GM19240 (cell line): ENCODE data around the gene SLC23A1.
"Not testable (repeated sequence)": the region's sequence is repeated elsewhere in the genome, so short reads cannot be mapped to it uniquely, and the experiment has no call there.

Experiments
- DNase-seq: peaks from one replicate; pipeline ENCODE4 v3.0.0; 2011; ENCODE audit warnings: low spot score; ENCODE audit not compliant: insufficient read length

SLC23A1 gene

GRCh38 chr5:139390639-139391569 lies 7.8 kb upstream of the SLC23A1 start:
- no peak for DNase-seq

DNA sequence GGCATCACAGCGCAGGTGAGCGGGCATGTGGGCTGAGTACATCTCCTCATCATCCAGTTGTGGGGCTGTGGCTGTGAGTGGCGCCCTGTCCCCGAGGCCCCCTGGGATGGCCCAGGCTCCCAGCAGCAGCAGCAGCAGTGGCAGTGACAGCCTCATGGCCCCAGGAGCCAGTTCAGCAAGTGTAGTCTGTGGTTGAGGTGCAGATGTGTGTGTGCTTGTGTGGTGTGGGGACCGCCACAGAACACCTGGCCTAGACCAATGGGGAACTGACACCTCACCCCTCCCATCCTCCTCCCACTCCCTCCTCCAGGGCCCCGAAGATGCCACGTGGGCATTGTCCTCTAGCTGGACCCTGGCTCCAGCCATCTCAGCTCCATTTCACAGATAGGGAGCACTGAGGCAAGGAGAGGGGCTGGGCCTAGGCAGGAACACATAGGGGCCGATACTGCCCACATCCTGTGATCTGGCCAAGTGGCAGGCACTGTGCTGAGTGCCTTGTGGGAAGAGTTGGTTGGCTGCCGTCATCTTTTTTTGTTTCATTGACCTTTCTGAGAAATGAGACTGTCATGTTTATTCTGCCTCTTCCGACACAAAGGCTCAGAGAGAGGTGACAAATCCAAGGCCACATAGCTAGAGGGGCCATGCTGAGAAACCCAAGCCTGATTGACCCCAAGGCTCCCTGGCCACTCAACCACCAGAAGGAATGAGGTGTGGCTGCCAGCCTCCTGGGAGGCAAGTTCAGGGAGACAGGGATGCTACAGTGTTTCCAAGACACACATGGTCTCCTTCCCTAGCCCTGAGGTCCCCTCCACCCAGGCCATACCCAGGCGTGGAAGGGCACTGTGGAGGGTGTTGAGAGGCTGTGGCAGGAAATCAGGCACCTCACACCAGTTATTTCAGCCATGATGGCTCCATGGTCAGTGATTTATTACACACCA lies 6.9 kb upstream of the SLC23A1 start, which contains the start of gene MZB1:
Gene MZB1, minus strand, starts transcription at position 213 of the 938 bp plus-strand sequence. Its CDS starts 57 bp downstream, at position 156.
- DNase-seq: peak; percentile 78

DNA sequence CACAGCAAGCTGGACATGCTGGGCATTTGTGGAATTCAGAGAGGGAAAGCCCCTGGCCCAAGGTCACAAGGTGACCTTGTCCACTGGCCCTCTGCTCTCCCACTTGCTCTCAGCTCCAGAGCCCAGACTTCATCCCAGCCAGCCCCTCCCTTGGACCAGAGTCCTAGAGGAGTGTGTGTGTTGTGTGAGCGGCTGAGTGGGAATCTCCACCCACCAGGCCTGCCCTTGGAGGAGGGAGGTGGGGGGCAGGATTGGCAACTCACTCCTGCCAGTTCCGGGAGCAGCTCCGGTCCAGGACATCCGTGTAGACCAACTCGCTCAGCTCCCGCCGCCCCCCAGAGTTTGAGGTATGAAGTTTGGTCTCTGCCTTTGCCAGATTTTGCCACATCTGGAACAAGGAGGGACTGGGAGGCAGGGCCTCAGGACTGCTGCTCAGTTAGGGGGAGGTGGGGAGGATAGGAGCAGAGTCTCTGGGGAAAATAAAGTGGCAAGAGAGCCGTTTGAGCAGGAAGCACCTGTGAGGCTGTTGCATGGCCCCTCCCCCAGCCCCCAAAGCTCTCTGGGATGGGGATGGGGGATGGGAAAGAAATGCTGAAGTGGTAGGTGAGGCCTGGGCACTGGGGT lies 5.2 kb upstream of the SLC23A1 start:
- no peak for DNase-seq

DNA sequence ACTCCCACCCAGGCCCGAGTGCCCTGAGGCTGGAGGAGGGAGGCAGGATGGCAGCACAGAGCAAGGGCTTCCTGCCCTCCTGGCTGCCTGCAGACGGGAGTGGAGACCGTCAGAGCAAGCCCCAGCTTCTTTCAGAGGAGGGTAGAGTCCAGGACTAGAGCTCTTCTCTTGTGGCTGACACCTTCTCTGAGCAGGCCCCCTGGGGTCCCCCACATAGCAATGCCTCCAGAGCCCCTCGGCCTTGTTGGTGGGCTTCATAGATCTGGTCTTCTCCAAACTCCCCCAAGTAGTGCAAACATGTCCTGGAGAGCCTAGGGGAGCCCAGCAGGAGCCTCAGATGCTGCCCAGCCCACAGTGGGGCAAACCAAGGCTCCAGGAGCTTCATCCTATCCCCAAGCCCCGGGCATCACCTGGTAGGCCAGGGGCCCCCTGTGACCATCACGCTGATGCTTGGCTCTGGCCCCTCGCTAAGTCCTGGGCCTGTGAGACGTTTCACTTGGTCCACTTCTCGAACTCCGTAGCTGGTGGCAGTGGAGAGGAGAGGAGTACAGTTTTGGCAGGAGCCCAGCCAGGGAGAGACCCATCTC lies 4.6 kb upstream of the SLC23A1 start:
- no peak for DNase-seq

DNA sequence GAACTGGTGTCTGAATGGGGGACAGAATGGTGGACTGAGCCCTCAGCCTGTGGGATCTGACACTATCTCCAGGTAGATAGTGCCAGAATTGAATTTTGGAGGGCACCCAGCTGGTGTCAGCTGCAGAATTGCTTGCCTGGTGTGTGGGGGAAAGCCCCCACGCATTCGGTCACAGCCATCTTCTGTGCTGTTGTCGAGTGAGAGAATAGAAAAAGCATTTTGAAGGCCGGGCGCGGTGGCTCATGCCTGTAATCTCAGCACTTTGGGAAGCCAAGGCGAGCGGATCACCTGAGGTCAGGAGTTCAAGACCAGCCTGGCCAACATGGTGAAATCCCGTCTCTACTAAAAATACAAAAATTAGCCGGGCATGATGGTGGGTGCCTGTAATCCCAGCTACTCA lies 3.9 kb upstream of the SLC23A1 start:
- DNase-seq: not testable (repeated sequence)

GRCh38 chr5:139386050-139386438 lies 2.9 kb upstream of the SLC23A1 start:
- DNase-seq: no peak

- no peak for DNase-seq
Observed at GRCh38 chr5:139385061-139386049, 2.3 kb upstream of the SLC23A1 start.

DNA sequence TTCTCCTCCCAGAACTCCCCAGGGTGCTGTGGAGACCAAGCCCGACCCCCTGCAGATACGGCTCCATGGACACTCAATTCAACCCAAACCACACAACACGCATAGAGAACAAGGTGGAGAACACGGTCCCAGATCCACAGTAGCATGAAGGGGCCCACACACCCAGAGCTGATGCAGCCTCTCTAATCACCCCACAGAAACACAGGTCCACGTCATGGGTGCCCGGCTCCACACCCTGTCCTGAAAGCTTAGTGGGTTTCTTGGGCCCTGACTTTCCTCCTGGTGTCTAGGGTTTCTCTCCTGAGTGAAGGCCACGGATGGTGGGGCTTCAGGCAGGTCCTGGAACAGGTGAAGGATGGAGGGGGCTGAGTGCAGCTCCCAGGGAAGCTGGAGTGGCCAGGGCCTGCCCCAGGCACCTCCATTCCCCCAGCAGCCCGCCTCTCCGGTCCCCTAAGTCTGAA lies 1.5 kb upstream of the SLC23A1 start:
- no peak for DNase-seq

DNA sequence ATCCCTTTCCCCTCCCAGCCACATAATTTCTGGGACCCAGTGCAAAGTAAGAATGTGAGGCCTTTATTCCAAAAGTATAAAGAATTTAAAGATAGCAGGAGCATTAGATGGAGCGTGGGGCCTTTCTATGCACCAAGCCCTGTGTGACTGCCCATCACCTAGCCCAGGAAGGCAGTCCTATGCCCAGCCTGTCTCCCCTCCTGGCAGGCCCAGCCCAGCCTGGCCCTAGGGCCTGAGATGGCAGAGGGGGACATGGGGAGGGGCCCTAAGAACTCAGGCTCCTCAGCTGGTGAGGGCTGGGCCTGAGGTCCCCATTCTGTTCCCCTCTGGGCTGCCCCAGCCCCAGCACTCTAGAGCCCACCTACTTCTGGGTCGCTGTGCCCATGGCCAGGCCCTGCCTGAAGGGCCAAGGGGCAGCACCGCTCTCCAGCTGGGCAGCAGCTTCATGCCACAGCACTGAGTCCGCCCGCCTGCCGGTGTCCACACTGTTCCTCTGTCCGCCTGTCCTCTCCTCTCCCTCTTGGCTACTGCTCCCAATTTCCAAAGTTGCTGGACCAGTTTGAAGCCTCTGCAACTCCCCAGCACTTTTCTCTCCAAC lies 995 bp upstream of the SLC23A1 start:
- no peak for DNase-seq

DNA sequence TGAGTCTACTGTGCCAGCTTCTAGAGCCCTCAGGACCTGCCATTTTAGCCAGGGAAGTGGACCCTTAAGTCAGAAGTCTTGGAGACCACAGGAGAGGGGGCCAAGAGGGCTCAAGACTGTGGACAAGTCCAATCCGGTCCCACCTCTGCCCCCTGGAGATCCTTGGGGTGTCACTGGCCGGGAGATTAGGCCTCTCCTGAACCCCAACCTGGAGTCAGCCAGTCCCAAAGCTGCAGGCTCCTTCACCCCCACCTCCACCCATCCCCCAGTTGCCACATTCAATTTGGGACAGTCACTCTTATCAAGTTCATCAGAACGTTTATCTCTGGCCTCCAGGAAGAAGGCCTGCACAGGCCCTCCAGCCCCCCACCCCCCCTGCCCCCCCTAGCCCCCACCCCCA lies 290 bp downstream of the SLC23A1 start:
- DNase-seq: no peak

GRCh38 chr5:139381837-139382761 lies 998 bp downstream of the SLC23A1 start:
- DNase-seq: no peak

DNA sequence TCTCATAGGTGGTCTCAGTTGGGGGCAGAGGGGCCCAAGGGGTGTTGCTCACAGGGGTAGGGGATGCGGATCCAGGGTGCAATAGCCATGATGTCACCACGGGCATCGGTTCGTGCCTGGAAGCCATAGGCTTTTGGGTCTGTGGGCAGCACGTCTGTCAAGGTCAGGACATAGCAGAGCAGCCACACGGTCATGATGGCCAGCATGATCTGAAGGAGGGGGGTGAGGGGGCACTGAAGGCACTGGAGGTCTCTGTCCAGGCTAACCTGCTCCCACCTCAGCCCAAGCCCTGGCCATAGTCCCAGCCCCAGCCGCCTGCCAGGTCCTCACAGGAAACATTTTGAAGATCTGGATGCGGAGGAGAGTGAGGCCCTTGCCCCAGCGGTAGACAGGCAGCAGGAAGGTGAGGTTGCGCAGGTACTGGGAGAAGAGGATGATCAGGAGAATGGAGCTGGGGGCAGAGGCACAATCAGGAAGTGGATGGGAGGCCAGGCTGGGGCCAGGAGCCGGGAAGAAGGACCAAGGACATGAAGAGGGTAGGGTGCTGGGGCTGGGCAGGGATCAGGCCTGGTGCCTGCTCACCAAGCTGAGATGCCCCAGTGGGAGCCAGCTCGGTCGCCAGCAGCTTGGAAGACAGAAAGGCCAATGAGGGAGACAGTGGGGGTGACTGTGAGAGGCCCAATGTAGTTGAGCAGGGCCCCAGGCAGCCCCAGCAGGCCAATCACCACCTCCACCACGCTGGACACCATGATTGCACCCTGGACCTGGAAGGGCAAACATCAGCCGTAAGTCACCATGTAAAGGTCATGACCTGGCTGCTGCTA lies 3.3 kb downstream of the SLC23A1 start:
- DNase-seq: no peak

GRCh38 chr5:139378941-139379361 lies 4.1 kb downstream of the SLC23A1 start:
- DNase-seq: no peak

- no peak for DNase-seq
Observed at GRCh38 chr5:139378101-139378825, 4.8 kb downstream of the SLC23A1 start.

DNA sequence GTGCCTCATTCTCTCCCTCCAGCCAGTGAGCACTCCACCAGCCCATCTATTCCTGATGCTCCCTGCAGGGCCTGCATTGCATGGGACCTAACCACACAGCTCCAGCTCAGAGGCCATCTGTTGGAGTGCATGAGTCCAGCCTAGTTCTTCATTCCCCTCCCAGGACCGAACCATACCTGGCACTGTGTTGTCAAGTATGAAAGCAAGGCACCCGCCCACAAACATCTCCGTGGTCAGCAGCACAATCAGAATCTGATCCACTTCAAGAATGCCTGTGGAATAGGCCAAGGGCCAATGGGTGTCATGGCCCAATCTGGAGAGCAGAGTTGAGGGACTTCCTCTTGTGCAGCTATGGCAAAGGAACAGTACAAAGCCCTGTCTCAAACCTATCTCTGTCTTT lies 5.9 kb downstream of the SLC23A1 start:
- no peak for DNase-seq

- no peak for DNase-seq
Observed at GRCh38 chr5:139376364-139376763, 6.7 kb downstream of the SLC23A1 start.

GRCh38 chr5:139374909-139375308 lies 8.2 kb downstream of the SLC23A1 start:
- DNase-seq: no peak
